SK-N-MC (cell line): ENCODE data around the gene KRT6A.

Experiments
- EZH2 ChIP-seq: fragments of 200-600 bp; sonication (generic); IDR thresholded peaks from one replicate; pipeline ENCODE4 v1.6.1; 2017; ENCODE audit warnings: antibody characterized with exemption
- FOXP2 ChIP-seq: optimal IDR thresholded peaks from 2 replicates; pipeline ENCODE3; 2011; ENCODE audit warnings: mild to moderate bottlenecking, moderate library complexity; ENCODE audit not compliant: insufficient read depth; ENCODE audit errors: extremely low read length, control extremely low read depth
- POLR2AphosphoS5 ChIP-seq: IDR thresholded peaks from 2 replicates; pipeline ENCODE4 v1.6.1; 2012; ENCODE audit warnings: mild to moderate bottlenecking, low read depth, low read length, borderline replicate concordance

DNA sequence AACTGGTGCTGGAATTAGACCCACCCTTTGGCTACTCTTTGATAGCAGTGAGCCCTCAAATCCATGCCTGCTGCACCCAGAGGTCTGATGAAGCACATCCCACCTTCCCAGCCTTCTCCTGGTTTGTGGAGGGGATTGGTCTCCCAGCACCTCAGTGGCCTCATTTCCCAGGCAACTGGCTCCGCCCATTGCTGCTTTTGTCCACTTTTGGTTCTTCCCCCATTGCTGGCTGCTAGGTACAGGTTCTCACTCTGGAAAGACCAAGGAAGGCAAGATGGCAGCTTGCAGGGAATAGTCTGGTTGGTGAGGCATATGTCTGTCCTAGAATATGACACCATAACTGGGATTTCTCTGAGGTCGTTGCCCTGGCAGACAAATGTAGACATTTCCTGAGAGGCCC lies 37.3 kb upstream of the KRT6A start:
- TF ChIP-seq EZH2 = no peak
- no peak for TF ChIP-seq POLR2AphosphoS5
- TF ChIP-seq FOXP2 = no peak
